AG10803 (cell line): ENCODE results near the gene CALN1.
A peak's percentile ranks its signal among the peaks of the same experiment; 100 is the strongest.

Experiments used
- DNase-seq: peaks from one replicate; pipeline ENCODE4 v3.0.0; 2010; ENCODE audit warnings: low read depth
- H3K4me3 ChIP-seq: 2 replicates; pipeline ENCODE4 v1.5.1; 2011; ENCODE audit warnings: mild to moderate bottlenecking, low read length, control low read depth
- CTCF ChIP-seq: conservative IDR thresholded peaks from 2 replicates; pipeline ENCODE4 v1.5.1; 2011; ENCODE audit warnings: mild to moderate bottlenecking, low read length, control low read depth, inconsistent platforms

Gene CALN1

GRCh38 chr7:71804256-71804655 lies 607.9 kb downstream of the CALN1 start:
- no peak for TF ChIP-seq CTCF
- no peak overlapping the region for H3K4me3 ChIP-seq
- DNase-seq: no peak

- DNase-seq: no peak
- TF ChIP-seq CTCF: no peak
- H3K4me3 ChIP-seq: no peak overlapping the region
These were observed 610.2 kb downstream of the CALN1 start for GRCh38 chr7:71801976-71802375.

GRCh38 chr7:71800321-71800720 lies 611.8 kb downstream of the CALN1 start:
- TF ChIP-seq CTCF: no peak
- no peak overlapping the region for H3K4me3 ChIP-seq

GRCh38 chr7:71795410-71795809 lies 616.7 kb downstream of the CALN1 start:
- no peak overlapping the region for H3K4me3 ChIP-seq
- no peak for DNase-seq
- no peak for TF ChIP-seq CTCF

More at GRCh38 chr7:71800321-71800720, 611.8 kb downstream of the CALN1 start:
- no peak for DNase-seq

GRCh38 chr7:71793251-71793650 lies 618.9 kb downstream of the CALN1 start:
- TF ChIP-seq CTCF: no peak
- no peak overlapping the region for H3K4me3 ChIP-seq
- DNase-seq: peak; percentile 5

GRCh38 chr7:71787513-71787912 lies 624.6 kb downstream of the CALN1 start:
- no peak overlapping the region for H3K4me3 ChIP-seq
- no peak for TF ChIP-seq CTCF
- DNase-seq: no peak

GRCh38 chr7:71785216-71785615 lies 626.9 kb downstream of the CALN1 start:
- no peak for DNase-seq
- no peak for TF ChIP-seq CTCF
- no peak overlapping the region for H3K4me3 ChIP-seq
